GM18511 (cell line): ENCODE data around the gene UGT3A1.

Experiments used
- ATAC-seq: cut with Tn5 transposase; IDR thresholded peaks from one replicate; pipeline ENCODE4 v1.9.1; 2021; ENCODE audit warnings: mild to moderate bottlenecking, moderate library complexity; ENCODE audit not compliant: unreplicated experiment

Gene UGT3A1

GRCh38 chr5:35920890-35921289, 70.3 kb downstream of the UGT3A1 start:
- no peak for ATAC-seq

DNA sequence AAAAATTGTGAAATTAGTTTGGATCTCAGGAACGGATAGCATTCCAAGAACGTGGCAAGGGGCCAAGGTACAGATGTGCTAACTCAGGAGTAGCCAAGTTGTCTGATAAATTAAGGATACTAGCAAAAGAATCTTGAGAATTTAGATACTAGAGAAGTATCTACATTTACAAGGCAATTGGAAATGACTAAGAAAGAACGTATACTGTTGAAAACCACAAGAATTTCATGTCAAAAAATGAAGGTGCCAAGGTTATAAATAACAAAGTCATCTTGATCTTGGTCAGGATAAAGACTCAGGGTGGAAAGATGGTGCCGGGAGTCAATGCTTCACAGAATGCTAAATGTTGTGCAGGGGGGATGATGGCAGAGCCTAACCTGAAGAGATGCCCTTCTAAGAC, 72.0 kb downstream of the UGT3A1 start:
- no peak for ATAC-seq

DNA sequence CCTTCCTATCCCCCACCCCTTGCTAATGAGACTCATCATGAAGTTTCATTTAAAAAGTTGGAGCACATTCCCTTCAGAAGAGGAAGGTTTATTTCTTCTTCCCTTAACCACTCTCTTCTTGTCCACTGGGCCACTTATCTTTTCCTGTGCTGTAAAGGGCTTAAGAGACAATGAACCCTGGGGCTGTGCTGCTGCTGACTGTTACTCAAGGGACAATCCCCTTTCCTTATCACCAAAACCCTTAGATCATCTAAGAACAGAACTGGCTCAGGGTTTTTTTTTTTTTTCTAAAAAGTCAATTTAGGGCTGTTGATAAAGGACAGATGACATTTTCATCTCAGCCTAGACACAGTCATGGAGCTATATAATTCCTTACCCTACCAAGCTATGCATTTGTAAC, 82.4 kb downstream of the UGT3A1 start:
- no peak for ATAC-seq

GRCh38 chr5:35908228-35908627, 83.0 kb downstream of the UGT3A1 start:
- no peak for ATAC-seq

DNA sequence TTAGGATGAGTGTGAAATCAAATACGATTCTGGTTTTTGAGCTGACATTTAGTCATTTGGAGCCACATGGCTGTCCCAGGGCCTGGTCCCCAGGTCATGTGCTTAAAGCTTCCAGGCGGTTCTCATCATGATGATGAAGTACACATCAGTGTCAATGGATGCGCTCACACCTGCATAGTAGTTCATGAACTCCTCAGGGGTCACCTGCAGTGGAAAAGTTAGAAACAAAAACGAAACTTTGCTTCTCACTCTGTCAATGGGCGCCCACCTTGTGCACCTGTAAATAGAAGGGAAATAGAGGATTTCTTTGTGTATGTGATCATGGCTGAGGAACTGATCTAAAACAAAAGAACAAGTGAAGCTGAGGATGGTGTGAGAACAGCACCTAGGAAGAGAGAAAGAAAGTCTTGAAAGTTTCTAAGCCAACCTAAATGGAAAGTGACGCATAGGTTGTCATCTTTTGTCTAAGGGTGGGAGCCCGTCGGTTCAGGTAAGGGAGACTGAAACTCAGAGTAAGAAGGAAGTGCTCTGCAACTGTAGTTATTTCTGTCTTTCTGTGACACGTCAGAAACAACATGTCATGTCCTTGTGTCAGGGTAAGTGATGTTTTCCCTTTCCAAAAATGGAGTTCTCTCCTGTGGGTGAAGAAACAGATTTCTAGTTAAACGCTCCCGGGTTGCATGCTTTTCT, 86.6 kb downstream of the UGT3A1 start:
- ATAC-seq, result peak; percentile 67

DNA sequence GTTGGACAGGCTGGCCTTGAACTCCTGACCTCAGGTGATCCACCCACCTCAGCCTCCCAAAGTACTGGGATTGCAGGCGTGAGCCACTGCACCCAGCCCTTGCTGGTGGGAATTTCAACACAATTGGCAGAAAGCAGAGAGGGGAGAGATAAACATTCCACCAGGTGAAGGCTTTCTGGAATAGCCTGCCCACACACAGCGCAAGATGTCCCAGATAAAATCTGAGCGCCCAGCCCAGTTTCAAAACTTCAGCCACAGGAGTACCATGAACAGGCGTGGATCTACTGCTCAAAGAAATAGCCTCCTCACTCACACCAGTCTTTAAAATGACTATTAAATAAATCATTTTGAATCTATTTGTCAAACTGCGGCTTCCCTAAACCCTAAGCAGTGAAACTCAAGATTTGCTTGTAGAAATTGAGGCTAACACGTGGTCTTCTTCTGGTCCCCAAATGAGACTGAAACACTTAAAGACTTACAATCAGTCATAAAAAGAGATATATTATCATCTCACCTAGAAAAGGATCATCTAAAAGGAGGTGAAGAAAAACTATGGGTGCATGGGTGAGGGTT, 87.5 kb downstream of the UGT3A1 start:
- no peak for ATAC-seq

- peak; percentile 73 for ATAC-seq
These were observed 89.0 kb downstream of the UGT3A1 start for GRCh38 chr5:35902046-35902672.
